ENCODE data around the gene OR1I1. TPM values are rescaled to one million over a fixed set of nuclear protein-coding genes. Genes with fewer than 3 reads are reported as not detected.

OR1I1 gene
- total RNA-seq, 1 donor from 2014 or later, result not detected

DNA sequence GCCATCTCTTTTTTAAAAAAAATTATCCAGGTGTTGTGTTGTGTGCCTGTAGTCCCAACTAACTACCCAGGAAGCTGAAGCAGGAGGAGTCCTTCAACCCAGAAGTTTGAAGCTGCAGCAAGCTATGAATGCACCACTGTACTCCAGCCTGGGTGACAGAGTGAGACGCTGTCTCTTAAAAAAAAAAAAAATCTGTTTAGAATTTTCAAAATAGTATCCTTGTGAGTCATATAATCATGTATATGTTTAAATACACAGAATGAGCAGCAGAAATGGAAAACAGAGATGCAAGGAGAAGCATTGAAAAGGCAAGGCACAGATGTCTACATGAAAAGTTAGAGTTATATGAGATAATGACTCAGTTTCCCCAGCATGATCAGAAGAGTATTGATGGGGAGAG, 56.4 kb downstream of the OR1I1 start:
- Histone ChIP-seq H3K4me1 (ENCODE audit: control insufficient read depth in 3 of 3, insufficient read depth in 3 of 3, low read length in 3 of 3) (no peaks in the 10 kb centered on the region), H3K9me3 (ENCODE audit: control insufficient read depth in 3 of 3, low read length in 3 of 3) (no peaks in the 10 kb centered on the region), H3K27ac (ENCODE audit: low read depth, low read length) (no peak overlapping the region), H3K27me3 (ENCODE audit: control insufficient read depth in 3 of 3, insufficient read depth in 3 of 3, low read length in 3 of 3) (peaks cover 0 to 3% (median 0%) of the 10 kb centered on the region in 3 donors), H3K4me3 (ENCODE audit: low read length in 3 of 3) (no peak overlapping the region), H3K9ac (ENCODE audit: low read depth in 1 of 3, low read length in 3 of 3) (no peak overlapping the region), H3K36me3 (ENCODE audit: control insufficient read depth in 3 of 3, insufficient read depth in 3 of 3, low read length in 3 of 3) (no peaks in the 10 kb centered on the region)

- Histone ChIP-seq H3K27me3 (ENCODE audit: control insufficient read depth in 3 of 3, insufficient read depth in 3 of 3, low read length in 3 of 3) (peaks cover 0 to 3% (median 0%) of the 10 kb centered on the region in 3 donors), H3K36me3 (ENCODE audit: control insufficient read depth in 3 of 3, insufficient read depth in 3 of 3, low read length in 3 of 3) (no peaks in the 10 kb centered on the region), H3K9me3 (ENCODE audit: control insufficient read depth in 3 of 3, low read length in 3 of 3) (peaks cover 0 to 2% (median 0%) of the 10 kb centered on the region in 3 donors), H3K4me3 (ENCODE audit: low read length in 3 of 3) (no peak overlapping the region), H3K9ac (ENCODE audit: low read depth in 1 of 3, low read length in 3 of 3) (no peak overlapping the region), H3K27ac (ENCODE audit: low read depth, low read length) (no peak overlapping the region), H3K4me1 (ENCODE audit: control insufficient read depth in 3 of 3, insufficient read depth in 3 of 3, low read length in 3 of 3) (no peaks in the 10 kb centered on the region)
Measured at GRCh38 chr19:15141143-15141542, 59.1 kb downstream of the OR1I1 start.

GRCh38 chr19:15142313-15142712, 60.3 kb downstream of the OR1I1 start:
- Histone ChIP-seq H3K4me3 (ENCODE audit: low read length in 3 of 3) (no peak overlapping the region), H3K9ac (ENCODE audit: low read depth in 1 of 3, low read length in 3 of 3) (no peak overlapping the region), H3K4me1 (ENCODE audit: control insufficient read depth in 3 of 3, insufficient read depth in 3 of 3, low read length in 3 of 3) (no peaks in the 10 kb centered on the region), H3K27me3 (ENCODE audit: control insufficient read depth in 3 of 3, insufficient read depth in 3 of 3, low read length in 3 of 3) (peaks cover 0 to 3% (median 0%) of the 10 kb centered on the region in 3 donors), H3K36me3 (ENCODE audit: control insufficient read depth in 3 of 3, insufficient read depth in 3 of 3, low read length in 3 of 3) (no peaks in the 10 kb centered on the region), H3K9me3 (ENCODE audit: control insufficient read depth in 3 of 3, low read length in 3 of 3) (peaks cover 0 to 2% (median 0%) of the 10 kb centered on the region in 3 donors), H3K27ac (ENCODE audit: low read depth, low read length) (no peak overlapping the region)

Other genes starting within 250 kb of the OR1I1 start
- gene OR7A5, start 247.0 kb upstream of the OR1I1 start, total RNA-seq, result not detected
- not detected for gene OR7C1, start 247.0 kb upstream of the OR1I1 start, total RNA-seq
- not detected for gene OR7A10, start 233.3 kb upstream of the OR1I1 start, total RNA-seq
- gene OR7A17, start 196.1 kb upstream of the OR1I1 start, total RNA-seq, result not detected
- not detected for gene OR7C2, start 140.7 kb upstream of the OR1I1 start, total RNA-seq
- gene SLC1A6, start 102.3 kb upstream of the OR1I1 start, total RNA-seq, result under 0.01 TPM
- gene CASP14, start 32.7 kb upstream of the OR1I1 start, total RNA-seq, result not detected
- 7.3 TPM for gene SYDE1, start 25.2 kb downstream of the OR1I1 start, total RNA-seq
- gene NOTCH3, start 118.8 kb downstream of the OR1I1 start, total RNA-seq, result 77.8 TPM
- gene EPHX3, start 150.2 kb downstream of the OR1I1 start, total RNA-seq, result not detected